ENCODE results near the gene EPHB6. TPM values are rescaled to one million over a fixed set of nuclear protein-coding genes. Genes with fewer than 3 reads are reported as not detected.

Gene EPHB6
- total RNA-seq, 1 experiment from 2014 or later: 30.5 TPM

DNA sequence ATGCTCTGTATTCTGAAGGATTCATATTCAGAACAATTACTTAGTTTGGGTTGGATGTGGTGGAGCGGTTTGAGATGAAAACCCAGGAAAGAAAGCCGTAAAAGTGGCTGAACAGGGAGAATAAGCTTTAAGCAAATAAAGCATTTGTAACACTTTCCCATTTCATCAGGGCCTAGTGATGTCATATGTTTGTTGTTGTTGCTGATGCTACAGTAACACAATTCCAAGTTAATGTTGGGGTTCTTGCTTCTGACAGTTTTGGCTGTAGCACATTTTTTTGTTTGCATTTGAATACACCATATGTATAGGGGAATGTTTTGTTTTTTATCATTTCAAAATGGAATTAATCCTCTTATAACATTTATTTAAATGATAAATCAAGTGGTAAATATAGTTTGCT is 40.4 kb upstream of the EPHB6 start:
- CTCF ChIA-PET: interaction anchor here (1.0 to 8.1 kb wide), 5 partner anchors 14 to 31 kb away, joined by 3 to 90 read pairs (median 4); no protein-coding TSS in a partner anchor
- intact Hi-C loops (cut with micrococcal nuclease): loop anchor here (5.0 kb wide), 2 partner anchors 53 to 212 kb away; no protein-coding TSS in a partner anchor
- H3K27ac ChIP-seq (ENCODE audit: low read length): peak overlapping the region; percentile 98

DNA sequence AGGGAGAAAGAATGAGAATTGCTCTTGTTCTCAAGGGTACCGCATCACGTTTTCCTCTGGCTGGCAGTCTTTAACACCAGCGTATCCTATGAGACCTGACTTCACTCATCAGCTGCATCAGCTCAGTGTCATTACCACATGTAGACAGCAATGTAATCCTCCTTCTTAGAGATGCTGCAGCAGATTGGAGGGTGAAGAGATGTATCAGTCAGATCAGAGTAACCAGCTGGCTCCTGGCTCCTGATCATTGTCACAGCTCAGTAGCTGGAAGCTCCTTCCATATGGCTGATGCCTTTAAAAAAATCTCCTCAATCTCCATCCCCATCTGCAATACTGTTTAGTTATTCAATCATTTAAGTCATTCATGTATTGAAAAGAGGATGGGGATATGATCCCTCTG is 39.7 kb upstream of the EPHB6 start:
- Histone ChIP-seq H3K79me2 (ENCODE audit: low read length) (peaks cover 10% of the 10 kb centered on the region; the same call in 1 of the 2 replicates), H3K27me3 (ENCODE audit: low read length) (no peaks in the 10 kb centered on the region), H3K36me3 (ENCODE audit: low read depth, low read length) (no peaks in the 10 kb centered on the region), H3K4me1 (ENCODE audit: insufficient read depth, low read length) (peaks cover 45% of the 10 kb centered on the region), H3K27ac (ENCODE audit: low read length) (peak overlapping the region; percentile 98), H3K9me2 (replicated peaks; ENCODE audit: low read length) (no peaks in the 10 kb centered on the region), H3F3A (ENCODE audit: low read length, unreplicated experiment) (peaks cover 6% of the 10 kb centered on the region), H3K4me3 (ENCODE audit: low read length) (no peak overlapping the region), H2AFZ (ENCODE audit: low read length) (no peak overlapping the region), H3K9ac (ENCODE audit: low read length) (peak overlapping the region; percentile 99), H3K9me3 (ENCODE audit: low read length) (no peaks in the 10 kb centered on the region), H4K20me1 (ENCODE audit: low read length) (no peaks in the 10 kb centered on the region), H3K4me2 (ENCODE audit: low read length) (peak overlapping the region; percentile 74; the same call in 1 of the 2 replicates)
- no TSS peak for BruUV-seq (replicated peaks)
- ChIA-PET CTCF (interaction anchor here (1.4 kb wide), 1 partner anchor 23 kb away, joined by 3 read pairs; no protein-coding TSS in a partner anchor), POLR2A (ENCODE audit: unreplicated experiment) (no interaction called here)
- DNase-seq (no peak), ATAC-seq (no peak)
- TF ChIP-seq EZH2 (IDR thresholded peaks at IDR 0.05; ENCODE audit: low read length, unreplicated experiment): no peak
- no peak for TF ChIP-seq EZH2phosphoT487 (IDR thresholded peaks at IDR 0.05; ENCODE audit: borderline replicate concordance, low read length)
- TF ChIP-seq, protein P1, sequence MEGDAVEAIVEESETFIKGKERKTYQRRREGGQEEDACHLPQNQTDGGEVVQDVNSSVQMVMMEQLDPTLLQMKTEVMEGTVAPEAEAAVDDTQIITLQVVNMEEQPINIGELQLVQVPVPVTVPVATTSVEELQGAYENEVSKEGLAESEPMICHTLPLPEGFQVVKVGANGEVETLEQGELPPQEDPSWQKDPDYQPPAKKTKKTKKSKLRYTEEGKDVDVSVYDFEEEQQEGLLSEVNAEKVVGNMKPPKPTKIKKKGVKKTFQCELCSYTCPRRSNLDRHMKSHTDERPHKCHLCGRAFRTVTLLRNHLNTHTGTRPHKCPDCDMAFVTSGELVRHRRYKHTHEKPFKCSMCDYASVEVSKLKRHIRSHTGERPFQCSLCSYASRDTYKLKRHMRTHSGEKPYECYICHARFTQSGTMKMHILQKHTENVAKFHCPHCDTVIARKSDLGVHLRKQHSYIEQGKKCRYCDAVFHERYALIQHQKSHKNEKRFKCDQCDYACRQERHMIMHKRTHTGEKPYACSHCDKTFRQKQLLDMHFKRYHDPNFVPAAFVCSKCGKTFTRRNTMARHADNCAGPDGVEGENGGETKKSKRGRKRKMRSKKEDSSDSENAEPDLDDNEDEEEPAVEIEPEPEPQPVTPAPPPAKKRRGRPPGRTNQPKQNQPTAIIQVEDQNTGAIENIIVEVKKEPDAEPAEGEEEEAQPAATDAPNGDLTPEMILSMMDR (conservative IDR thresholded peaks at IDR 0.05; ENCODE audit: low read depth, low read length): no peak
- intact Hi-C loops (cut with micrococcal nuclease): no loop called here

More for the DNA sequence above, 40.4 kb upstream of the EPHB6 start:
- H3K4me2 ChIP-seq (ENCODE audit: low read length): peak overlapping the region; percentile 74
- H3F3A ChIP-seq (ENCODE audit: low read length, unreplicated experiment): peaks cover 13% of the 10 kb centered on the region
- ATAC-seq (no peak), DNase-seq (peak; percentile 41)
- H3K36me3 ChIP-seq (ENCODE audit: low read depth, low read length): no peaks in the 10 kb centered on the region
- H2AFZ ChIP-seq (ENCODE audit: low read length): no peak overlapping the region
- TF ChIP-seq, protein P1 (conservative IDR thresholded peaks at IDR 0.05; ENCODE audit: low read depth, low read length): no peak
- TF ChIP-seq EZH2phosphoT487 (IDR thresholded peaks at IDR 0.05; ENCODE audit: borderline replicate concordance, low read length) (no peak), EZH2 (IDR thresholded peaks at IDR 0.05; ENCODE audit: low read length, unreplicated experiment) (no peak)
- peaks cover 10% of the 10 kb centered on the region; the same call in 1 of the 2 replicates for H3K79me2 ChIP-seq (ENCODE audit: low read length)
- no peaks in the 10 kb centered on the region for H3K9me3 ChIP-seq (ENCODE audit: low read length)
- H3K4me3 ChIP-seq (ENCODE audit: low read length): peak overlapping the region; percentile 45
- BruUV-seq (replicated peaks): no TSS peak
- H3K4me1 ChIP-seq (ENCODE audit: insufficient read depth, low read length): peaks cover 51% of the 10 kb centered on the region
- peak overlapping the region; percentile 99 for H3K9ac ChIP-seq (ENCODE audit: low read length)
- POLR2A ChIA-PET (ENCODE audit: unreplicated experiment): interaction anchor here (0.6 kb wide), 1 partner anchor 109 kb away, joined by 6 read pairs; no protein-coding TSS in a partner anchor
- H4K20me1 ChIP-seq (ENCODE audit: low read length): no peaks in the 10 kb centered on the region
- no peaks in the 10 kb centered on the region for H3K9me2 ChIP-seq (replicated peaks; ENCODE audit: low read length)
- H3K27me3 ChIP-seq (ENCODE audit: low read length): no peaks in the 10 kb centered on the region

DNA sequence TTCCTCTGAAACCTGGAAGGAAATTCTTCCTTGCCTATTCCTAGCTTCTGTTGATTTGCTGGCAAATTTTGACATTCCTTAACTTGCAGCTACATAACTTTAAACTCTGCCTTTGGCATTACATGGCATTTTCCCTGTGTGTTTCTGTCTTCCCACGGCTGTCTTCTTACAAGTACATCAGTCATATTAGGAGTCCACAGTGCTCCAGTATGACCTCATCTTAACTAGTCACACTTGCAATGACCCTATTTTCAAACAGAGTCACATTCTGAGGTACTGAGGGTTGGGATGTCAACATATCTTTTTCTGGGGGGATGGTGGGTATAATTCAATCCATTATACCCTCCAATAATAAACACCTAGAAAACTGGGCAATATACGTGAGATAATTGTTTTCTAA is 37.4 kb upstream of the EPHB6 start:
- no peak for DNase-seq
- Histone ChIP-seq H3K4me3 (ENCODE audit: low read length) (no peak overlapping the region), H3K9ac (ENCODE audit: low read length) (no peak overlapping the region), H3K9me3 (ENCODE audit: low read length) (no peaks in the 10 kb centered on the region), H3K27ac (ENCODE audit: low read length) (no peak overlapping the region), H4K20me1 (ENCODE audit: low read length) (no peaks in the 10 kb centered on the region), H3K9me2 (replicated peaks; ENCODE audit: low read length) (no peaks in the 10 kb centered on the region), H3K27me3 (ENCODE audit: low read length) (no peaks in the 10 kb centered on the region), H3K79me2 (ENCODE audit: low read length) (peaks cover 4% of the 10 kb centered on the region; the same call in 1 of the 2 replicates), H2AFZ (ENCODE audit: low read length) (no peak overlapping the region), H3F3A (ENCODE audit: low read length, unreplicated experiment) (peaks cover 5% of the 10 kb centered on the region), H3K4me2 (ENCODE audit: low read length) (no peak overlapping the region), H3K4me1 (ENCODE audit: insufficient read depth, low read length) (peaks cover 27% of the 10 kb centered on the region), H3K36me3 (ENCODE audit: low read depth, low read length) (no peaks in the 10 kb centered on the region)
- TF ChIP-seq EZH2phosphoT487 (IDR thresholded peaks at IDR 0.05; ENCODE audit: borderline replicate concordance, low read length): no peak
- TF ChIP-seq, protein P1 (conservative IDR thresholded peaks at IDR 0.05; ENCODE audit: low read depth, low read length): no peak
- POLR2A ChIA-PET (ENCODE audit: unreplicated experiment): no interaction called here
- BruUV-seq (replicated peaks): no TSS peak
- CTCF ChIA-PET: no interaction called here
- ATAC-seq: no peak
- intact Hi-C loops (cut with micrococcal nuclease): no loop called here

All from PC-3 (cell line).